Hepatocyte (in vitro differentiated cells): ENCODE data around the gene ITPR2. TPM values are rescaled to one million over a fixed set of nuclear protein-coding genes. Genes with fewer than 3 reads are reported as not detected.

ENCODE experiments used
- DNase-seq: peaks from one replicate; pipeline ENCODE4 v3.0.0-alpha.2; 2016; ENCODE audit warnings: low spot score
- H2AFZ ChIP-seq: fragments of 200-600 bp; sonication (generic); 2 replicates; pipeline ENCODE4 v1.6.0; 2016; ENCODE audit warnings: antibody characterized with exemption, mild to moderate bottlenecking
- H3K27ac ChIP-seq: fragments of 200-600 bp; sonication (generic); 2 replicates; pipeline ENCODE4 v1.5.1; 2016; ENCODE audit warnings: mild to moderate bottlenecking
- H3K27me3 ChIP-seq: fragments of 200-600 bp; sonication (generic); 2 replicates; pipeline ENCODE4 v1.6.1; 2016
- H3K36me3 ChIP-seq: fragments of 200-600 bp; sonication (generic); replicated peaks from 2 replicates; pipeline ENCODE4 v1.5.1; 2016; ENCODE audit warnings: low read depth; ENCODE audit not compliant: insufficient read depth
- H3K4me1 ChIP-seq: fragments of 200-600 bp; sonication (generic); 2 replicates; pipeline ENCODE4 v1.5.1; 2016; ENCODE audit warnings: mild to moderate bottlenecking, moderate library complexity; ENCODE audit not compliant: insufficient read depth
- H3K4me2 ChIP-seq: fragments of 200-600 bp; sonication (generic); 2 replicates; pipeline ENCODE4 v1.6.0; 2016
- H3K4me3 ChIP-seq: fragments of 200-600 bp; sonication (generic); 2 replicates; pipeline ENCODE4 v1.5.1; 2016; ENCODE audit warnings: mild to moderate bottlenecking
- H3K79me2 ChIP-seq: fragments of 200-600 bp; sonication (generic); 2 replicates; pipeline ENCODE4 v1.6.0; 2017; ENCODE audit warnings: mild to moderate bottlenecking
- H3K9me2 ChIP-seq: fragments of 200-600 bp; sonication (generic); replicated peaks from 2 replicates; pipeline ENCODE4 v1.6.0; 2017; ENCODE audit warnings: mild to moderate bottlenecking; ENCODE audit not compliant: insufficient read depth
- H3K9me3 ChIP-seq: fragments of 200-600 bp; sonication (generic); 2 replicates; pipeline ENCODE4 v1.5.1; 2016; ENCODE audit warnings: low read depth, mild to moderate bottlenecking
- H4K20me1 ChIP-seq: fragments of 200-600 bp; sonication (generic); 2 replicates; pipeline ENCODE4 v1.6.0; 2016; ENCODE audit warnings: mild to moderate bottlenecking; ENCODE audit not compliant: insufficient read depth, poor library complexity, severe bottlenecking
- CTCF ChIP-seq: fragments of 200-600 bp; sonication (generic); IDR thresholded peaks from 2 replicates; pipeline ENCODE4 v1.5.1; 2016; ENCODE audit warnings: antibody characterized with exemption, mild to moderate bottlenecking; ENCODE audit not compliant: poor library complexity
- EZH2 ChIP-seq: fragments of 200-600 bp; sonication (generic); IDR thresholded peaks from 2 replicates; pipeline ENCODE4 v1.6.1; 2016; ENCODE audit warnings: antibody characterized with exemption, mild to moderate bottlenecking, borderline replicate concordance
- EZH2phosphoT487 ChIP-seq: fragments of 200-600 bp; sonication (generic); IDR thresholded peaks from one replicate; pipeline ENCODE4 v1.6.1; 2018; ENCODE audit warnings: antibody characterized with exemption, mild to moderate bottlenecking, low read depth, moderate library complexity; ENCODE audit not compliant: unreplicated experiment, severe bottlenecking
- WGBS: methylation state at CpG from one replicate; pipeline ENCODE4 v1.1.6; 2016; ENCODE audit warnings: low lambda C conversion rate; ENCODE audit errors: missing lambda C conversion rate; 5-methylcytosine and 5-hydroxymethylcytosine counted together
- polyA plus RNA-seq: library from polyadenylated mRNA; unstranded; fragments of >200 nt; fragmentation: Nextera tagmentation; extraction: Ambion mirVana; gene quantifications from 2 replicates; pipeline ENCODE4 v1.2.1, GENCODE V29; 2016
- total RNA-seq: library from RNA; depleted of rRNA; stranded (reverse); fragments of >200 nt; gene quantifications from 2 replicates; pipeline ENCODE4 v1.2.3, GENCODE V29; 2014

ITPR2 gene
- total and polyA plus RNA-seq, 2 experiments from 2014 or later, result 22.0 to 51.4 TPM

- Histone ChIP-seq H3K4me3 (no peak overlapping the region), H3K9me2 (no peaks in the 10 kb centered on the region), H4K20me1 (no peaks in the 10 kb centered on the region), H3K27ac (no peak overlapping the region), H3K4me1 (peaks cover 10% of the 10 kb centered on the region), H3K9me3 (peaks cover 9% of the 10 kb centered on the region), H3K4me2 (no peak overlapping the region), H3K79me2 (peaks cover 44% of the 10 kb centered on the region), H2AFZ (no peak overlapping the region), H3K27me3 (no peaks in the 10 kb centered on the region), H3K36me3 (no peaks in the 10 kb centered on the region)
- WGBS, result 97% methylated on average over 10 of the region's 10 CpGs
- TF ChIP-seq EZH2, result no peak
- no peak for TF ChIP-seq EZH2phosphoT487
- no peak for TF ChIP-seq CTCF
- no peak for DNase-seq
These were observed 95.4 kb downstream of the ITPR2 start for GRCh38 chr12:26737487-26738030.

GRCh38 chr12:26736563-26737486, 96.2 kb downstream of the ITPR2 start:
- WGBS, result 92% methylated on average over 15 of the region's 16 CpGs
- peaks cover 47% of the 10 kb centered on the region for H3K79me2 ChIP-seq
- TF ChIP-seq EZH2phosphoT487 (no peak), EZH2 (no peak), CTCF (no peak)

GRCh38 chr12:26735249-26735639, 97.8 kb downstream of the ITPR2 start:
- Histone ChIP-seq H3K27me3 (no peaks in the 10 kb centered on the region), H3K4me2 (no peak overlapping the region)
- 0% methylated on average over 1 of the region's 1 CpG for WGBS

More at GRCh38 chr12:26736563-26737486, 96.2 kb downstream of the ITPR2 start:
- Histone ChIP-seq H3K4me3 (no peak overlapping the region), H3K9me3 (peaks cover 9% of the 10 kb centered on the region), H3K9me2 (no peaks in the 10 kb centered on the region), H2AFZ (no peak overlapping the region), H3K4me1 (peaks cover 6% of the 10 kb centered on the region), H3K4me2 (no peak overlapping the region), H3K27me3 (no peaks in the 10 kb centered on the region), H3K36me3 (no peaks in the 10 kb centered on the region), H3K27ac (no peak overlapping the region), H4K20me1 (no peaks in the 10 kb centered on the region)
- DNase-seq, result no peak

More at GRCh38 chr12:26735249-26735639, 97.8 kb downstream of the ITPR2 start:
- no peaks in the 10 kb centered on the region for H3K36me3 ChIP-seq
- no peaks in the 10 kb centered on the region for H3K4me1 ChIP-seq
- peaks cover 9% of the 10 kb centered on the region for H3K9me3 ChIP-seq
- no peak for DNase-seq
- TF ChIP-seq EZH2phosphoT487 (no peak), CTCF (no peak), EZH2 (no peak)
- H4K20me1 ChIP-seq, result no peaks in the 10 kb centered on the region
- no peak overlapping the region for H2AFZ ChIP-seq
- H3K4me3 ChIP-seq, result no peak overlapping the region
- H3K9me2 ChIP-seq, result no peaks in the 10 kb centered on the region
- H3K27ac ChIP-seq, result no peak overlapping the region
- H3K79me2 ChIP-seq, result peaks cover 59% of the 10 kb centered on the region
